LNCAP (cell line): ENCODE data around the gene WHRN.

Experiments used
- CTCF ChIP-seq: fragments of 450-650 bp; IDR thresholded peaks from 2 replicates; pipeline ENCODE4 v1.5.1; 2017; ENCODE audit warnings: mild to moderate bottlenecking

WHRN gene

GRCh38 chr9:114376586-114377445 lies 128.5 kb downstream of the WHRN start:
- TF ChIP-seq CTCF: no peak

- TF ChIP-seq CTCF: no peak
Observed at GRCh38 chr9:114375386-114376175, 129.7 kb downstream of the WHRN start.

- no peak for TF ChIP-seq CTCF
Observed at GRCh38 chr9:114374936-114375335, 130.3 kb downstream of the WHRN start.

GRCh38 chr9:114373960-114374730 lies 131.1 kb downstream of the WHRN start:
- no peak for TF ChIP-seq CTCF

- no peak for TF ChIP-seq CTCF
Observed at GRCh38 chr9:114372921-114373448, 132.3 kb downstream of the WHRN start.

GRCh38 chr9:114371973-114372917 lies 133.0 kb downstream of the WHRN start:
- TF ChIP-seq CTCF: no peak
